ENCODE results near the gene MACROH2A2. TPM values are rescaled to one million over a fixed set of nuclear protein-coding genes. Genes with fewer than 3 reads are reported as not detected.
"Not testable (repeated sequence)": the region's sequence is repeated elsewhere in the genome, so short reads cannot be mapped to it uniquely, and the experiment has no call there.

The MACROH2A2 gene
- total RNA-seq, 3 donors from 2014 or later (not counting 1 experiment from before 2014, with no cell fraction given): 0.78 to 1.4 (median 1.1) TPM

GRCh38 chr10:70122742-70123141 lies 70.1 kb downstream of the MACROH2A2 start:
- Mint-ChIP-seq H3K27me3 (ENCODE audit: low read depth in 2 of 2) (no peaks in the 10 kb centered on the region), H3K27ac (no peak overlapping the region), H3K4me3 (no peak overlapping the region), H3K36me3 (no peaks in the 10 kb centered on the region), H3K4me1 (peaks cover 0 to 4% of the 10 kb centered on the region in 2 donors), H3K9me3 (no peaks in the 10 kb centered on the region)
- no peaks in the 10 kb centered on the region for H3K9me3 ChIP-seq (ENCODE audit: control insufficient read depth, insufficient read depth, low read length)
- intact Hi-C loops (cut with micrococcal nuclease): no loop called here
- peaks cover 4% of the 10 kb centered on the region for H3K4me1 ChIP-seq (ENCODE audit: control insufficient read depth, insufficient read depth, low read length)
- H3K27ac ChIP-seq (ENCODE audit: low read length): no peak overlapping the region
- no peak for ATAC-seq
- no peaks in the 10 kb centered on the region for H3K27me3 ChIP-seq (ENCODE audit: control insufficient read depth, insufficient read depth, low read length)
- TF ChIP-seq CTCF (IDR thresholded peaks at IDR 0.05): no peak
- no peak for DNase-seq
- H3K4me3 ChIP-seq (ENCODE audit: low read length): no peak overlapping the region
- H3K36me3 ChIP-seq (ENCODE audit: control insufficient read depth, insufficient read depth, low read length): peaks cover 2% of the 10 kb centered on the region
- WGBS (ENCODE audit: insufficient coverage): 72% methylated on average over 5 of the region's 5 CpGs

GRCh38 chr10:70123166-70123565 lies 70.5 kb downstream of the MACROH2A2 start:
- H3K4me1 Mint-ChIP-seq; intact Hi-C loops (cut with micrococcal nuclease): not testable (repeated sequence)
- WGBS (ENCODE audit: insufficient coverage): 94% methylated on average over 9 of the region's 9 CpGs

DNA sequence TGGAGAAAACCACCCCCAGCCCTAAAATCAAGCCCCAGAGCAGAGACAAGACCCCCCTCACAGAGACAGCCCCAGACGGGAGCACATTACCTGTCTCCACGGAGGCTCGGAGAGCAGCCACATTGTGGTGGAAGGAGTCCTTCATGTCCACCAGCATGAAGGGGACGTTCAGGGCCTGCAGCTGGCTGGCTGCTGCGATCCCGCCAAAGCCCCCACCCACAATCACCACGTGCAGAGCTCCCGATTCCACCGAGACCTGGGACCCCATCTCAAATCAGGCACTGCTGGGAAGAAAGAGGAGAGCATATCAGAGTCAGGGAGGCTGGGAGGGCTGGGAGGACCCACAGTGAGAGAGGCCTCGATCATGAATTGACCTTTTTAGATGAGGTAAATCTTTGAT lies 71.2 kb downstream of the MACROH2A2 start:
- ATAC-seq: no peak
- H3K9me3 Mint-ChIP-seq: no peaks in the 10 kb centered on the region
- no peak overlapping the region for H3K27ac Mint-ChIP-seq

More at GRCh38 chr10:70123166-70123565, 70.5 kb downstream of the MACROH2A2 start:
- ATAC-seq; H3K36me3 Mint-ChIP-seq; H3K4me3 Mint-ChIP-seq; H3K36me3 ChIP-seq (ENCODE audit: control insufficient read depth, insufficient read depth, low read length); DNase-seq; H3K4me3 ChIP-seq (ENCODE audit: low read length); H3K27me3 Mint-ChIP-seq (ENCODE audit: low read depth in 2 of 2); H3K27ac ChIP-seq (ENCODE audit: low read length); H3K27ac Mint-ChIP-seq; H3K4me1 ChIP-seq (ENCODE audit: control insufficient read depth, insufficient read depth, low read length); H3K9me3 Mint-ChIP-seq; H3K9me3 ChIP-seq (ENCODE audit: control insufficient read depth, insufficient read depth, low read length); H3K27me3 ChIP-seq (ENCODE audit: control insufficient read depth, insufficient read depth, low read length): not testable (repeated sequence)

GRCh38 chr10:70124415-70124814 lies 71.8 kb downstream of the MACROH2A2 start:
- ATAC-seq: no peak
- DNase-seq: no peak
- Histone ChIP-seq H3K27ac (ENCODE audit: low read length) (no peak overlapping the region), H3K27me3 (ENCODE audit: control insufficient read depth, insufficient read depth, low read length) (no peaks in the 10 kb centered on the region), H3K36me3 (ENCODE audit: control insufficient read depth, insufficient read depth, low read length) (peaks cover 1% of the 10 kb centered on the region), H3K4me3 (ENCODE audit: low read length) (no peak overlapping the region), H3K4me1 (ENCODE audit: control insufficient read depth, insufficient read depth, low read length) (peaks cover 4% of the 10 kb centered on the region), H3K9me3 (ENCODE audit: control insufficient read depth, insufficient read depth, low read length) (no peaks in the 10 kb centered on the region)
- no peaks in the 10 kb centered on the region for H3K9me3 Mint-ChIP-seq
- H3K36me3 Mint-ChIP-seq: no peaks in the 10 kb centered on the region
- no peak overlapping the region for H3K27ac Mint-ChIP-seq
- intact Hi-C loops (cut with micrococcal nuclease): no loop called here
- peaks cover 0 to 4% of the 10 kb centered on the region in 2 donors for H3K4me1 Mint-ChIP-seq
- H3K4me3 Mint-ChIP-seq: no peak overlapping the region
- no peak for TF ChIP-seq CTCF (IDR thresholded peaks at IDR 0.05)
- 100% methylated on average over 1 of the region's 1 CpG for WGBS (ENCODE audit: insufficient coverage)
- no peaks in the 10 kb centered on the region for H3K27me3 Mint-ChIP-seq (ENCODE audit: low read depth in 2 of 2)

More for the DNA sequence above, 71.2 kb downstream of the MACROH2A2 start:
- peaks cover 0 to 4% of the 10 kb centered on the region in 2 donors for H3K4me1 Mint-ChIP-seq
- H3K27me3 Mint-ChIP-seq (ENCODE audit: low read depth in 2 of 2): no peaks in the 10 kb centered on the region
- Histone ChIP-seq H3K4me1 (ENCODE audit: control insufficient read depth, insufficient read depth, low read length) (peaks cover 4% of the 10 kb centered on the region), H3K27me3 (ENCODE audit: control insufficient read depth, insufficient read depth, low read length) (no peaks in the 10 kb centered on the region), H3K9me3 (ENCODE audit: control insufficient read depth, insufficient read depth, low read length) (no peaks in the 10 kb centered on the region), H3K36me3 (ENCODE audit: control insufficient read depth, insufficient read depth, low read length) (peaks cover 2% of the 10 kb centered on the region), H3K4me3 (ENCODE audit: low read length) (no peak overlapping the region), H3K27ac (ENCODE audit: low read length) (no peak overlapping the region)
- no peak for TF ChIP-seq CTCF (IDR thresholded peaks at IDR 0.05)
- no peak overlapping the region for H3K4me3 Mint-ChIP-seq
- H3K36me3 Mint-ChIP-seq: no peaks in the 10 kb centered on the region
- WGBS (ENCODE audit: insufficient coverage): 93% methylated on average over 8 of the region's 10 CpGs
- intact Hi-C loops (cut with micrococcal nuclease): no loop called here
- no peak for DNase-seq
